ENCODE data around the gene MRC2. TPM values are rescaled to one million over a fixed set of nuclear protein-coding genes. Genes with fewer than 3 reads are reported as not detected.

The MRC2 gene
- total RNA-seq, 4 donors from 2014 or later, result 7.9 to 47.2 (median 14.5) TPM

DNA sequence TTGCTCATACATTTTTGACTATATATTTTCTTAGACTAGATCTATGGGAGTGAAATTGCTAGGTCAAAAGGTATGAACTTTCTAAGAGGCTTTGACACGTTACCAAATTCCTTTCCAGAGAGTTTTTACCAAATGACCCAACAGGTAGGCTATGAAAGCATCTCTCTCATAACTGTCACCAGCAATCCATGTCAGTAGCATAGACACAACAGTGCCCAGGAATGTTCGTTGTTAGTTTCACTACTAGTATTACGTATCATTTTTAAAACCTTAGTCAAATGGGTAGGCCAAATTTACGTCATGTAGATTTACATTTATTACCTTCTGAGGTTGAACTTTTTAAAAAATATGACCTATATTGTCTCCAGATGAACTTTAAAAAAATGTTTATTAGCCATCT lies 113.8 kb downstream of the MRC2 start:
- H3K4me1 ChIP-seq, result no peaks in the 10 kb centered on the region
- no peaks in the 10 kb centered on the region for H3K9me3 ChIP-seq
- intact Hi-C loops (cut with DNase I; ENCODE audit: low total_unique reads) (no loop called here), in situ Hi-C loops (cut with MboI; ENCODE audit: low pct_ligation_motif_present in 1 of 4, low pct_unique_long_range_greater_than_20kb in 1 of 4, low sequenced_read_pairs in 3 of 4) (no loop called here)
- 68 to 74% methylated on average over 4 of the region's 4 CpGs for WGBS, 2 donors (ENCODE audit: low coverage in 1 of 2)
- H3K27me3 ChIP-seq, result no peaks in the 10 kb centered on the region
- no peak overlapping the region for H3K4me3 ChIP-seq
- no peak overlapping the region for H3K27ac ChIP-seq
- no peak for TF ChIP-seq POLR2A (IDR thresholded peaks at IDR 0.05)
- TF ChIP-seq, protein P1, sequence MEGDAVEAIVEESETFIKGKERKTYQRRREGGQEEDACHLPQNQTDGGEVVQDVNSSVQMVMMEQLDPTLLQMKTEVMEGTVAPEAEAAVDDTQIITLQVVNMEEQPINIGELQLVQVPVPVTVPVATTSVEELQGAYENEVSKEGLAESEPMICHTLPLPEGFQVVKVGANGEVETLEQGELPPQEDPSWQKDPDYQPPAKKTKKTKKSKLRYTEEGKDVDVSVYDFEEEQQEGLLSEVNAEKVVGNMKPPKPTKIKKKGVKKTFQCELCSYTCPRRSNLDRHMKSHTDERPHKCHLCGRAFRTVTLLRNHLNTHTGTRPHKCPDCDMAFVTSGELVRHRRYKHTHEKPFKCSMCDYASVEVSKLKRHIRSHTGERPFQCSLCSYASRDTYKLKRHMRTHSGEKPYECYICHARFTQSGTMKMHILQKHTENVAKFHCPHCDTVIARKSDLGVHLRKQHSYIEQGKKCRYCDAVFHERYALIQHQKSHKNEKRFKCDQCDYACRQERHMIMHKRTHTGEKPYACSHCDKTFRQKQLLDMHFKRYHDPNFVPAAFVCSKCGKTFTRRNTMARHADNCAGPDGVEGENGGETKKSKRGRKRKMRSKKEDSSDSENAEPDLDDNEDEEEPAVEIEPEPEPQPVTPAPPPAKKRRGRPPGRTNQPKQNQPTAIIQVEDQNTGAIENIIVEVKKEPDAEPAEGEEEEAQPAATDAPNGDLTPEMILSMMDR (IDR thresholded peaks at IDR 0.05), result no peak
- no peak for TF ChIP-seq EP300 (IDR thresholded peaks at IDR 0.05; ENCODE audit: low read depth)
- no peak for TF ChIP-seq POLR2AphosphoS5 (IDR thresholded peaks at IDR 0.05)
- no peaks in the 10 kb centered on the region for H3K36me3 ChIP-seq
- DNase-seq, result no peak

Small RNAs within 50 kb of the gene (small RNA-seq; reads per million reads assigned to genes)
- gene RF00019 (0 reads per million in 4 donors), gene RNU6-446P (0 reads per million in 4 donors)

Other genes starting within 250 kb of the MRC2 start
- gene EFCAB3, start 247.1 kb upstream of the MRC2 start, total RNA-seq, result not detected
- gene METTL2A, start 203.8 kb upstream of the MRC2 start, total RNA-seq, result 10 to 100 TPM in 2 of 4 donors, 1 to 10 TPM in 2; 1.5 to 18.9 (median 9.8) TPM
- gene TLK2, start 148.8 kb upstream of the MRC2 start, total RNA-seq, result 100 to 1,000 TPM in 1 of 4 donors, 10 to 100 TPM in 3; 36.6 to 146 (median 46.7) TPM
- gene MARCHF10, start 180.6 kb downstream of the MRC2 start, total RNA-seq, result 1 to 10 TPM in 1 of 4 donors, not detected in 3; 2.1 TPM